DOHH2 (cell line): ENCODE data around the gene GRAPL.
"Not testable (repeated sequence)": the region's sequence is repeated elsewhere in the genome, so short reads cannot be mapped to it uniquely, and the experiment has no call there.

Experiments
- EZH2phosphoT487 ChIP-seq: fragments of 200-600 bp; sonication (generic); IDR thresholded peaks from 2 replicates; pipeline ENCODE4 v1.6.1; 2017; ENCODE audit warnings: borderline replicate concordance, mild to moderate bottlenecking, antibody characterized with exemption, low read length, moderate library complexity, mixed read lengths
- TF ChIP-seq, protein P1 (sequence below): fragments of 200-600 bp; sonication (generic); IDR thresholded peaks from one replicate; pipeline ENCODE4 v1.5.1; 2014; ENCODE audit warnings: antibody characterized with exemption, mild to moderate bottlenecking, low read depth, low read length; ENCODE audit not compliant: poor library complexity, severe bottlenecking

DNA sequence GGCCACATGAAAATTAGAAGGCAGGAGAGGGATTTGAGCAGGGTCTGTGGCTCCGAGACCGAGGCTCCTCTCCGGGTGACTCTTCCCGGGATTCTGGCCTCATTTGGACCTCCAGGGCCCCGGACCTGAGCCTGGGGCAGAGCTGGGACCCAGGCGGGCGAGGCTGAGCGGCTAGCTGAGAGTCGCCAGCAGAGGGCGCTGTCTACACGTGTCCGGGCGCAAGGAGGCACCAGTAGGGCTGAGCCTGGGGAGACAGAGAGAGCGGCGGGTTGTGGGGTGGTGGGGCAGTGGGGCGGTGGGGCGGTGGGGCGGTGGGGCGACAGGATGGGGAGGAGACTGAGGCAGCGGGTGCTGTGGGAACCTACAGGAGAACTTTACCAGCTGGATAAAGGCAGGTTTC lies 75.1 kb downstream of the GRAPL start:
- TF ChIP-seq, protein P1, sequence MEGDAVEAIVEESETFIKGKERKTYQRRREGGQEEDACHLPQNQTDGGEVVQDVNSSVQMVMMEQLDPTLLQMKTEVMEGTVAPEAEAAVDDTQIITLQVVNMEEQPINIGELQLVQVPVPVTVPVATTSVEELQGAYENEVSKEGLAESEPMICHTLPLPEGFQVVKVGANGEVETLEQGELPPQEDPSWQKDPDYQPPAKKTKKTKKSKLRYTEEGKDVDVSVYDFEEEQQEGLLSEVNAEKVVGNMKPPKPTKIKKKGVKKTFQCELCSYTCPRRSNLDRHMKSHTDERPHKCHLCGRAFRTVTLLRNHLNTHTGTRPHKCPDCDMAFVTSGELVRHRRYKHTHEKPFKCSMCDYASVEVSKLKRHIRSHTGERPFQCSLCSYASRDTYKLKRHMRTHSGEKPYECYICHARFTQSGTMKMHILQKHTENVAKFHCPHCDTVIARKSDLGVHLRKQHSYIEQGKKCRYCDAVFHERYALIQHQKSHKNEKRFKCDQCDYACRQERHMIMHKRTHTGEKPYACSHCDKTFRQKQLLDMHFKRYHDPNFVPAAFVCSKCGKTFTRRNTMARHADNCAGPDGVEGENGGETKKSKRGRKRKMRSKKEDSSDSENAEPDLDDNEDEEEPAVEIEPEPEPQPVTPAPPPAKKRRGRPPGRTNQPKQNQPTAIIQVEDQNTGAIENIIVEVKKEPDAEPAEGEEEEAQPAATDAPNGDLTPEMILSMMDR = not testable (repeated sequence)
- TF ChIP-seq EZH2phosphoT487 = not testable (repeated sequence)
